ENCODE results near the gene ZNF19. TPM values are rescaled to one million over a fixed set of nuclear protein-coding genes. Genes with fewer than 3 reads are reported as not detected.

ZNF19 gene
- total and polyA plus RNA-seq, 2 donors (not counting 1 experiment from before 2014, with no cell fraction given), result 1.8 to 3.3 TPM

- Histone ChIP-seq H3K36me3 (ENCODE audit: control insufficient read depth, insufficient read depth, low read length) (no peaks in the 10 kb centered on the region), H3K4me1 (ENCODE audit: control insufficient read depth, extremely low read depth, insufficient read depth, low read length) (peaks cover 8% of the 10 kb centered on the region), H3K27me3 (ENCODE audit: control insufficient read depth, insufficient read depth, low read length) (no peaks in the 10 kb centered on the region), H2AFZ (ENCODE audit: low read length) (no peak overlapping the region), H3K9me3 (ENCODE audit: control insufficient read depth, insufficient read depth, low read depth, low read length) (no peaks in the 10 kb centered on the region), H3K27ac (ENCODE audit: insufficient read depth, low read length) (no peak overlapping the region), H3K4me2 (ENCODE audit: extremely low read depth, insufficient read depth, low read length) (no peak overlapping the region), H3K4me3 (replicated peaks in 1 of 4; ENCODE audit: control extremely low read depth in 1 of 4, insufficient read depth in 1 of 4, low read depth in 3 of 4, low read length in 4 of 4) (no peak overlapping the region), H3K9ac (ENCODE audit: insufficient read depth, low read length) (no peak overlapping the region), H4K20me1 (ENCODE audit: control insufficient read depth, extremely low read depth, insufficient read depth, low read length) (no peaks in the 10 kb centered on the region), H3K79me2 (ENCODE audit: control insufficient read depth, insufficient read depth, low read length) (no peaks in the 10 kb centered on the region)
- DNase-seq (ENCODE audit: low read depth in 2 of 2), result no peak
- no peak for TF ChIP-seq EZH2 (IDR thresholded peaks at IDR 0.05; ENCODE audit: low read length, missing control alignments)
- TF ChIP-seq CTCF (conservative IDR thresholded peaks at IDR 0.05 in 1 of 2, IDR thresholded peaks at IDR 0.05 in 1 of 2; ENCODE audit: low read depth in 1 of 2, low read length in 2 of 2), result no peak
Measured at GRCh38 chr16:71472931-71473330, 16.2 kb downstream of the ZNF19 start.

- DNase-seq (ENCODE audit: low read depth in 2 of 2), result no peak
- no peak overlapping the region for H3K27ac ChIP-seq (ENCODE audit: insufficient read depth, low read length)
- H3K4me3 ChIP-seq (replicated peaks in 1 of 4; ENCODE audit: control extremely low read depth in 1 of 4, insufficient read depth in 1 of 4, low read depth in 3 of 4, low read length in 4 of 4), result no peak overlapping the region
- no peaks in the 10 kb centered on the region for H3K36me3 ChIP-seq (ENCODE audit: control insufficient read depth, insufficient read depth, low read length)
- H3K4me1 ChIP-seq (ENCODE audit: control insufficient read depth, extremely low read depth, insufficient read depth, low read length), result peaks cover 8% of the 10 kb centered on the region
- no peaks in the 10 kb centered on the region for H3K27me3 ChIP-seq (ENCODE audit: control insufficient read depth, insufficient read depth, low read length)
- H3K4me2 ChIP-seq (ENCODE audit: extremely low read depth, insufficient read depth, low read length), result no peak overlapping the region
- H3K79me2 ChIP-seq (ENCODE audit: control insufficient read depth, insufficient read depth, low read length), result no peaks in the 10 kb centered on the region
- TF ChIP-seq EZH2 (IDR thresholded peaks at IDR 0.05; ENCODE audit: low read length, missing control alignments), result no peak
- no peak for TF ChIP-seq CTCF (conservative IDR thresholded peaks at IDR 0.05 in 1 of 2, IDR thresholded peaks at IDR 0.05 in 1 of 2; ENCODE audit: low read depth in 1 of 2, low read length in 2 of 2)
- no peaks in the 10 kb centered on the region for H3K9me3 ChIP-seq (ENCODE audit: control insufficient read depth, insufficient read depth, low read depth, low read length)
- no peak overlapping the region for H3K9ac ChIP-seq (ENCODE audit: insufficient read depth, low read length)
- H2AFZ ChIP-seq (ENCODE audit: low read length), result no peak overlapping the region
- no peaks in the 10 kb centered on the region for H4K20me1 ChIP-seq (ENCODE audit: control insufficient read depth, extremely low read depth, insufficient read depth, low read length)
Measured at GRCh38 chr16:71472051-71472450, 17.1 kb downstream of the ZNF19 start.

GRCh38 chr16:71467810-71468209 lies 21.3 kb downstream of the ZNF19 start:
- Histone ChIP-seq H3K9me3 (ENCODE audit: control insufficient read depth, insufficient read depth, low read depth, low read length) (no peaks in the 10 kb centered on the region), H2AFZ (ENCODE audit: low read length) (no peak overlapping the region), H3K27ac (ENCODE audit: insufficient read depth, low read length) (no peak overlapping the region), H3K4me2 (ENCODE audit: extremely low read depth, insufficient read depth, low read length) (no peak overlapping the region), H3K27me3 (ENCODE audit: control insufficient read depth, insufficient read depth, low read length) (no peaks in the 10 kb centered on the region), H3K79me2 (ENCODE audit: control insufficient read depth, insufficient read depth, low read length) (no peaks in the 10 kb centered on the region), H3K4me1 (ENCODE audit: control insufficient read depth, extremely low read depth, insufficient read depth, low read length) (no peaks in the 10 kb centered on the region), H3K9ac (ENCODE audit: insufficient read depth, low read length) (no peak overlapping the region), H3K4me3 (replicated peaks in 1 of 4; ENCODE audit: control extremely low read depth in 1 of 4, insufficient read depth in 1 of 4, low read depth in 3 of 4, low read length in 4 of 4) (no peak overlapping the region), H4K20me1 (ENCODE audit: control insufficient read depth, extremely low read depth, insufficient read depth, low read length) (no peaks in the 10 kb centered on the region), H3K36me3 (ENCODE audit: control insufficient read depth, insufficient read depth, low read length) (no peaks in the 10 kb centered on the region)
- no peak for TF ChIP-seq EZH2 (IDR thresholded peaks at IDR 0.05; ENCODE audit: low read length, missing control alignments)
- no peak for TF ChIP-seq CTCF (conservative IDR thresholded peaks at IDR 0.05 in 1 of 2, IDR thresholded peaks at IDR 0.05 in 1 of 2; ENCODE audit: low read depth in 1 of 2, low read length in 2 of 2)
- DNase-seq (ENCODE audit: low read depth in 2 of 2), result peak; percentile 20 to 31
